NT2/D1 (cell line): ENCODE measurements around the gene CTCF.

Experiments
- YY1 ChIP-seq: IDR thresholded peaks from 2 replicates; pipeline ENCODE4 v1.6.1; 2011; ENCODE audit not compliant: insufficient read length, insufficient read depth
- ZNF274 ChIP-seq: IDR thresholded peaks from 2 replicates; pipeline ENCODE4 v1.6.1; 2011; ENCODE audit warnings: mild to moderate bottlenecking, low read depth, low read length

DNA sequence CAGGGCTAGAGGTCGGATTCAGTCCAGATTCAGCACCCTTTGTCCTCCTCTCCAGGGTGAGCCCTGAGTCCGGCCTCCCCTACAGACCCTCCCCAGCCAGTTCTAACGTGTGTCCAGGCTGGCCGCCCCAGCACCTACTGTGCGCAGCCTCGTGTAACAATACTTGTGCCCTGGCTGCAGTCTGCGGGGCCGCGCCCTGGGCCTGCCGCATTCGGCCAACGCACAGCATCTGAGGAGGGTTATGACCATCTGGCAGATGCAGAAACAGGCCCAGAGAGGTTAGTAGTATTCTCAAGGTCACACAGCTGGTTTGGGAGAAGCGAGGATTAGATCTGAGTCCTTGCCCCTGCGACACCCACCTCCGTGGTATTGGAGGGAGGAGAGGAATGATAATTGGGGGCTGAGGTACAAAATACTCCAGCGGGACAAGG, 32.7 kb upstream of the CTCF start:
- no peak for TF ChIP-seq ZNF274
- TF ChIP-seq YY1 = no peak
